Measurements from ENCODE around the gene HLA-DPA1. TPM values are rescaled to one million over a fixed set of nuclear protein-coding genes. Genes with fewer than 3 reads are reported as not detected.
A peak's percentile ranks its signal among the peaks of the same experiment; 100 is the strongest.

The HLA-DPA1 gene
- total and polyA plus RNA-seq, 2 experiments from 2014 or later, result 2.6 to 4.7 TPM

- DNase-seq (ENCODE audit: low spot score), result no peak
- Histone ChIP-seq H3K9me2 (replicated peaks; ENCODE audit: insufficient read depth) (no peaks in the 10 kb centered on the region), H3K36me3 (replicated peaks; ENCODE audit: insufficient read depth, low read depth) (no peaks in the 10 kb centered on the region), H3K27me3 (no peaks in the 10 kb centered on the region), H3K79me2 (no peaks in the 10 kb centered on the region), H3K9me3 (ENCODE audit: low read depth) (no peaks in the 10 kb centered on the region), H3K4me1 (ENCODE audit: insufficient read depth) (no peaks in the 10 kb centered on the region), H2AFZ (no peak overlapping the region), H3K4me3 (no peak overlapping the region), H3K27ac (no peak overlapping the region), H4K20me1 (ENCODE audit: insufficient read depth, poor library complexity, severe bottlenecking) (no peaks in the 10 kb centered on the region), H3K4me2 (no peak overlapping the region)
- TF ChIP-seq, protein P1, sequence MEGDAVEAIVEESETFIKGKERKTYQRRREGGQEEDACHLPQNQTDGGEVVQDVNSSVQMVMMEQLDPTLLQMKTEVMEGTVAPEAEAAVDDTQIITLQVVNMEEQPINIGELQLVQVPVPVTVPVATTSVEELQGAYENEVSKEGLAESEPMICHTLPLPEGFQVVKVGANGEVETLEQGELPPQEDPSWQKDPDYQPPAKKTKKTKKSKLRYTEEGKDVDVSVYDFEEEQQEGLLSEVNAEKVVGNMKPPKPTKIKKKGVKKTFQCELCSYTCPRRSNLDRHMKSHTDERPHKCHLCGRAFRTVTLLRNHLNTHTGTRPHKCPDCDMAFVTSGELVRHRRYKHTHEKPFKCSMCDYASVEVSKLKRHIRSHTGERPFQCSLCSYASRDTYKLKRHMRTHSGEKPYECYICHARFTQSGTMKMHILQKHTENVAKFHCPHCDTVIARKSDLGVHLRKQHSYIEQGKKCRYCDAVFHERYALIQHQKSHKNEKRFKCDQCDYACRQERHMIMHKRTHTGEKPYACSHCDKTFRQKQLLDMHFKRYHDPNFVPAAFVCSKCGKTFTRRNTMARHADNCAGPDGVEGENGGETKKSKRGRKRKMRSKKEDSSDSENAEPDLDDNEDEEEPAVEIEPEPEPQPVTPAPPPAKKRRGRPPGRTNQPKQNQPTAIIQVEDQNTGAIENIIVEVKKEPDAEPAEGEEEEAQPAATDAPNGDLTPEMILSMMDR (IDR thresholded peaks at IDR 0.05; ENCODE audit: poor library complexity), result no peak
- no peak for TF ChIP-seq EZH2 (IDR thresholded peaks at IDR 0.05; ENCODE audit: borderline replicate concordance)
- TF ChIP-seq EZH2phosphoT487 (IDR thresholded peaks at IDR 0.05; ENCODE audit: low read depth, severe bottlenecking, unreplicated experiment), result no peak
- 79% methylated on average over 10 of the region's 10 CpGs for WGBS (ENCODE audit: low lambda C conversion rate, missing lambda C conversion rate)
Measured at GRCh38 chr6:33069021-33069738, 4.3 kb downstream of the HLA-DPA1 start.

GRCh38 chr6:33066917-33067521 is 6.4 kb downstream of the HLA-DPA1 start:
- TF ChIP-seq EZH2phosphoT487 (IDR thresholded peaks at IDR 0.05; ENCODE audit: low read depth, severe bottlenecking, unreplicated experiment) (no peak), EZH2 (IDR thresholded peaks at IDR 0.05; ENCODE audit: borderline replicate concordance) (no peak)
- TF ChIP-seq, protein P1 (IDR thresholded peaks at IDR 0.05; ENCODE audit: poor library complexity), result no peak
- 61% methylated on average over 3 of the region's 3 CpGs for WGBS (ENCODE audit: low lambda C conversion rate, missing lambda C conversion rate)
- Histone ChIP-seq H3K27ac (no peak overlapping the region), H3K4me3 (no peak overlapping the region), H3K9me2 (replicated peaks; ENCODE audit: insufficient read depth) (no peaks in the 10 kb centered on the region), H3K9me3 (ENCODE audit: low read depth) (no peaks in the 10 kb centered on the region), H3K4me2 (no peak overlapping the region), H3K27me3 (no peaks in the 10 kb centered on the region), H3K4me1 (ENCODE audit: insufficient read depth) (no peaks in the 10 kb centered on the region), H4K20me1 (ENCODE audit: insufficient read depth, poor library complexity, severe bottlenecking) (no peaks in the 10 kb centered on the region), H2AFZ (no peak overlapping the region), H3K36me3 (replicated peaks; ENCODE audit: insufficient read depth, low read depth) (no peaks in the 10 kb centered on the region), H3K79me2 (no peaks in the 10 kb centered on the region)
- DNase-seq (ENCODE audit: low spot score), result no peak

- no peak for TF ChIP-seq EZH2phosphoT487 (IDR thresholded peaks at IDR 0.05; ENCODE audit: low read depth, severe bottlenecking, unreplicated experiment)
- TF ChIP-seq EZH2 (IDR thresholded peaks at IDR 0.05; ENCODE audit: borderline replicate concordance), result no peak
- TF ChIP-seq, protein P1 (IDR thresholded peaks at IDR 0.05; ENCODE audit: poor library complexity), result no peak
- Histone ChIP-seq H2AFZ (no peak overlapping the region), H3K36me3 (replicated peaks; ENCODE audit: insufficient read depth, low read depth) (no peaks in the 10 kb centered on the region), H3K79me2 (no peaks in the 10 kb centered on the region), H3K4me1 (ENCODE audit: insufficient read depth) (no peaks in the 10 kb centered on the region), H3K27me3 (no peaks in the 10 kb centered on the region), H3K4me3 (no peak overlapping the region), H4K20me1 (ENCODE audit: insufficient read depth, poor library complexity, severe bottlenecking) (no peaks in the 10 kb centered on the region), H3K9me2 (replicated peaks; ENCODE audit: insufficient read depth) (no peaks in the 10 kb centered on the region), H3K27ac (peak overlapping the region; percentile 8), H3K9me3 (ENCODE audit: low read depth) (no peaks in the 10 kb centered on the region), H3K4me2 (no peak overlapping the region)
- 57% methylated on average over 4 of the region's 4 CpGs for WGBS (ENCODE audit: low lambda C conversion rate, missing lambda C conversion rate)
- no peak for DNase-seq (ENCODE audit: low spot score)
Measured at GRCh38 chr6:33065312-33065711, 8.1 kb downstream of the HLA-DPA1 start.
